ENCODE results near the gene RASGRP2.

The RASGRP2 gene

GRCh38 chr11:64751580-64751979 lies 7.6 kb upstream of the RASGRP2 start:
- TF ChIP-seq, protein P1, sequence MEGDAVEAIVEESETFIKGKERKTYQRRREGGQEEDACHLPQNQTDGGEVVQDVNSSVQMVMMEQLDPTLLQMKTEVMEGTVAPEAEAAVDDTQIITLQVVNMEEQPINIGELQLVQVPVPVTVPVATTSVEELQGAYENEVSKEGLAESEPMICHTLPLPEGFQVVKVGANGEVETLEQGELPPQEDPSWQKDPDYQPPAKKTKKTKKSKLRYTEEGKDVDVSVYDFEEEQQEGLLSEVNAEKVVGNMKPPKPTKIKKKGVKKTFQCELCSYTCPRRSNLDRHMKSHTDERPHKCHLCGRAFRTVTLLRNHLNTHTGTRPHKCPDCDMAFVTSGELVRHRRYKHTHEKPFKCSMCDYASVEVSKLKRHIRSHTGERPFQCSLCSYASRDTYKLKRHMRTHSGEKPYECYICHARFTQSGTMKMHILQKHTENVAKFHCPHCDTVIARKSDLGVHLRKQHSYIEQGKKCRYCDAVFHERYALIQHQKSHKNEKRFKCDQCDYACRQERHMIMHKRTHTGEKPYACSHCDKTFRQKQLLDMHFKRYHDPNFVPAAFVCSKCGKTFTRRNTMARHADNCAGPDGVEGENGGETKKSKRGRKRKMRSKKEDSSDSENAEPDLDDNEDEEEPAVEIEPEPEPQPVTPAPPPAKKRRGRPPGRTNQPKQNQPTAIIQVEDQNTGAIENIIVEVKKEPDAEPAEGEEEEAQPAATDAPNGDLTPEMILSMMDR (IDR thresholded peaks at IDR 0.05; ENCODE audit: low read depth, low read length, missing control alignments): no peak
- no peak overlapping the region for H3K4me3 ChIP-seq (replicated peaks; ENCODE audit: low read depth, low read length)
- DNase-seq (ENCODE audit: extremely low read depth, low read depth): no peak

DNA sequence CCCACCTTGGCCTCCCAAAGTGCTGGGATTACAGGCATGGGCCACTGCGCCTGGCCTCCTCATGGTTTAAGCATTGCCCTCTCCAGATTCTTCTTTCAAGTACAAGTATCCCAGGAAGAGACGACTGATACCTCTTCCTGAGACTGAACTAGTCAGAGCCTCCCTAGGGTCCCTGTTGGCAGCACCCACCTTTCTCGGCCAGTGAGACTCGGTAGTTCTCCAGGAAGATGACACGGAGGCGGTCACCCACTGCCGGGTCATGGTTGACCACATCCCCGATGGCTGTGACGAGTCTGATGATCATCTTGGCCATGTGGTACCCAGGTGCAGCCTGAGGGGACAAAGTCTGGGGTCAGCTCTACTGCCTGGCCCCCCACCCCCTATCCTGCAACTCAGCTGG lies 7.2 kb upstream of the RASGRP2 start:
- TF ChIP-seq, protein P1 (IDR thresholded peaks at IDR 0.05; ENCODE audit: low read depth, low read length, missing control alignments): no peak
- H3K4me3 ChIP-seq (replicated peaks; ENCODE audit: low read depth, low read length): no peak overlapping the region
- DNase-seq (ENCODE audit: extremely low read depth, low read depth): no peak

GRCh38 chr11:64750361-64751054 lies 6.6 kb upstream of the RASGRP2 start:
- no peak overlapping the region for H3K4me3 ChIP-seq (replicated peaks; ENCODE audit: low read depth, low read length)
- DNase-seq (ENCODE audit: extremely low read depth, low read depth): no peak
- TF ChIP-seq, protein P1 (IDR thresholded peaks at IDR 0.05; ENCODE audit: low read depth, low read length, missing control alignments): no peak

DNA sequence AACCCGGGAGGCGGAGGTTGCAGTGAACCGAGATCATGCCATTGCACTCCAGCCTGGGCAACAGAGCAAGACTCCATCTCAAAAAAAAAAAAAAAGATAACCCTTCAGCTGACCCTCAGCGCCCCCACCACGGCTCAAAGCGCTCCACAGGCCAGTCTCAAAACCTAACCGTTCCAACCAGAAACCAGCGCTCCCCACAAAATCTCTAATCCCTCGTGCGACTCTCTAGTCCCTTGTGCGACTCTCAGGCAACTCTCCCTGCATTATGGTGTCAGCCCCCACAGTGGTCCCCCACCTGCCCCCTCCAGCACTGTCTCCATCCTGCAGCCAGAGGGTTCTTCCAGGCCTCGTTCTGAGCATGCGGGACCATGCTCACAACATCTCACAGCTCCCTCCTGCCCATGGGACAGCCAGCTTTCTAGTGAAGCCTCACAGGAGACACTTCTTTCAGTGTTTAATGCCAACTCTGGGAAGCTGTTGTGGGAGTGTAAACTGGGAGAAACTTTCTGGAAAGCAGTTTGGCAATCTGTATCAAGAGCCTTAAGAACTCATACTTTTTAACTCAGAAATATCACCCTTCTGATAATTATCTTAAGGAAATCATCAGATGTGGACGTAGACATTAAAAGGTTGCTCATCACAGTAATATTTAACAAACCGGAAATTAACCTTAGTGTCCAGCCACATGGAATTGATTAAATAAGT lies 4.2 kb upstream of the RASGRP2 start:
- no peak overlapping the region for H3K4me3 ChIP-seq (replicated peaks; ENCODE audit: low read depth, low read length)
- TF ChIP-seq, protein P1 (IDR thresholded peaks at IDR 0.05; ENCODE audit: low read depth, low read length, missing control alignments): no peak
- peak; percentile 41 for DNase-seq (ENCODE audit: extremely low read depth, low read depth)

- no peak for DNase-seq (ENCODE audit: extremely low read depth, low read depth)
- H3K4me3 ChIP-seq (replicated peaks; ENCODE audit: low read depth, low read length): no peak overlapping the region
- TF ChIP-seq, protein P1 (IDR thresholded peaks at IDR 0.05; ENCODE audit: low read depth, low read length, missing control alignments): no peak
These were observed 2.5 kb upstream of the RASGRP2 start for GRCh38 chr11:64746486-64746885.

DNA sequence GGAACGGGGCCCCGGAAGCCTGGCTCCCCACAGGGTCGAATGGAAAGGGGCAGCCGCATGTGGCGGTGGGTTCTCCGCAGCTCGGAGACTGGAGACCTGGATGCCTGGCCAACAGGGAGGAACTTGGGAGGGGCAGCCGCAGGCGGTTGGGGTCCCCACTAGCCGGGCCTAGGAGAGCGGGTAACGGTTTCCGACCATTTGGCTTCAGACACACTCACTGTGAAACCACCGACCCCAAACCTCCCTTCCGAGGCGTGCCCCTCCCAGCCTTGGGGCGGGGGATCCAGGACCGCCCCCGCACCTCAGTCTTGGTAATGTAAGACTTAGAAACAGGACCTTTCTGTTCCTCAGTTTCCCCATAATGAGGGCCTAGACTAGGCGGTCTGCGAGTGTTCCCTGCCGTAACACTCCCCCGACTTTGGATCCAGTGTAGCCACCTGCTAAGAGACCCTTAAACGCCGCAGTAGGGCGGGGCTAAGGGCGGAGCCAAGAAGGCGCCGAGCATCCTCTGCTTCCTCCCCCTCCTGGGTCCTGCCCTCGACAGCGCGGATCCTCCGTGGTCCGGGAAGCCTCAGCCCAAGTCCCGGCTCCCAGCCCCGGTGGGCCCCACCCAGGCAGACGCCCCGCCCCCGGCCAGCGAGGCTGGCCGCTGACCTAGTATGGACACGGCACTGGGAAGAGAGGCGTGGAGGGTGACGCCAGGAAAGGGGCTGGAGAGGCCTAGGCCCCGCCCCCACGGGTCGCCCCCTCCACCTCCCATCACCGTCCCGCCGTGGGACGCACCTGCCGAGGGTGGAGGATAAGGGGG lies 1.8 kb upstream of the RASGRP2 start:
- 0 out of 2 replicates have a peak overlapping the region, but pooled peaks have one; percentile 11 for H3K4me3 ChIP-seq (replicated peaks; ENCODE audit: low read depth, low read length)
- DNase-seq (ENCODE audit: extremely low read depth, low read depth): no peak

More for the DNA sequence above, 1.8 kb upstream of the RASGRP2 start:
- TF ChIP-seq, protein P1 (IDR thresholded peaks at IDR 0.05; ENCODE audit: low read depth, low read length, missing control alignments): no peak
